HG03139 (cell line): Measurements from ENCODE around the gene DPEP2NB.
A peak's percentile ranks its signal among the peaks of the same experiment; 100 is the strongest.
"Not testable (repeated sequence)": the region's sequence is repeated elsewhere in the genome, so short reads cannot be mapped to it uniquely, and the experiment has no call there.

Experiments
- ATAC-seq: cut with Tn5 transposase; IDR thresholded peaks from one replicate; pipeline ENCODE4 v1.9.1; 2021; ENCODE audit not compliant: unreplicated experiment

DPEP2NB gene, protein sequence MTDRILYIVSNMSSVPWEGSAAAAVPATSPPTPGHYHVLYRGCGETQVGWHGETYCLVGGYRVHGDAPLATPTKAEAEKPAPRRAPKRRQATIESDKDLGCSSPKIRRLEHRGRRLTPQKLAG

DNA sequence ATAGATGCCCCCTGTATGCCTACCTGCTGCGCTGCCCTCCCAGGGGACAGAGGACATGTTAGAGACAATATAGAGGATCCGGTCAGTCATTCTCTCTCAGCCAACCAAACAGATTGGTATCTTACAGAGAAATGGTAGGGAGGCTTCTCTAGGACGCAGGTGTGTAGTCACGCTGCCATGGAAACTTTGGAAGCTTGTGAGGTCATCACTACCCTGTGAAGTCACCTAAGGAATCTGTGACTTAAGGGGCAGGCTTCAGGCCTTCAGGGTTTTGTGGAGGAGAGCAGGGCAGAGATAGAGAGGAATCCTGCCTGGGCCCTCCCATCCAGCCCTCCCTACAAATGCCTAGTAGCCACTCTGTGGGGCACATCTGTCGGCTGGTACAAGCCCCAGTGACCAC lies at the start of gene DPEP2NB:
Gene DPEP2NB (minus strand): TSS at position 231 of the 400 bp plus-strand sequence. CDS start 141 bp downstream, at position 90.
- ATAC-seq, result no peak

DNA sequence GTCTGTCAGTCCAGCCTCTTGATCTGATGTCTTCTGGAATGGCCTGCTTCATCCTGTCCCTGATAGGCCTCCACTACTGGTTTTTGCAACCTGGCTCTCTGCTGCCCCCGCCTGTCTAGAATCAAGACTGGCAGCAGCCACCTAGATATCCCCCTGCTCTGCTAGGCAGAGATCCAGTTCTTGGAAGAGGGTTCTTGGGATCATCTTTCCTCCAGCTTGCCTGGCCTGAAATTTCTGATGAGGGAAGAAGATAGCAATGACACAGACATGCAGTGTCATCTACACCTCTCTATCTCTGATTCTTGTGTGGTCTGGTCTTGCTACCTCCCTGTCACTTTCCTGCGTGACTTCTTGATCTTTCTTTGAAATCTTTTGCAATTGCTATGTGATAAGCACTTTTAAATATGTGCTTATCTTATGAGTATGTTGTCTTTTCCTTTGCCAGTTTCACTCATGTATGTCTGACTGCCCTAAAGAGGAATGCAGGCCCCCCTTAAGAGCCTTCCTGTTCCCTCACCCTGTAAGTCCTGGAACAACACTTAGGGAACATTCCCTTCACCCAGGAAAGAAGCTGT lies 49.2 kb upstream of the DPEP2NB start:
- ATAC-seq, result no peak

DNA sequence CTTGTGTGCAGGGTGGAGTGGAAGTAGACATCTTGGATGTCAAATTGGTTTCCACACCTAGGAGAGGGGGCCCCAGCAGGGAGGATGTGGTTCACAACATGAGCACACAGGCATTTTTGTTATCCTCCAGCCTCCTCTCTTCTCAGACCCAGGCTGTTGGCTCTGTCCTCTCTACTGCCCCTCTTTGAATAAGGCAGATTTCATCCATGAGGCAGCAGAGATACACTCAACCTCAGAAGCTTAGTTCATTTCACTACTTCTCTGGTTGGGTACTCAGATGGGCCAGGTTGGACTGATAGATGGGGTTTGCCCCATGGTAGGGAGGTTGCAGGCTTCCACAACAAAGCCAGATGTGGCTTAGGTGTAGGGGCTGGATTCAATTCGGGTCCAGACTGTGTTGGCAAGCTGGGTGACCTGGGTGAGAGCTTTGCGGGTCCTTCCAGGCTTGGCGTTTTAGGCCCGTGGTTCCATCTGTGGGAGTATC lies 47.2 kb upstream of the DPEP2NB start:
- ATAC-seq, result no peak

DNA sequence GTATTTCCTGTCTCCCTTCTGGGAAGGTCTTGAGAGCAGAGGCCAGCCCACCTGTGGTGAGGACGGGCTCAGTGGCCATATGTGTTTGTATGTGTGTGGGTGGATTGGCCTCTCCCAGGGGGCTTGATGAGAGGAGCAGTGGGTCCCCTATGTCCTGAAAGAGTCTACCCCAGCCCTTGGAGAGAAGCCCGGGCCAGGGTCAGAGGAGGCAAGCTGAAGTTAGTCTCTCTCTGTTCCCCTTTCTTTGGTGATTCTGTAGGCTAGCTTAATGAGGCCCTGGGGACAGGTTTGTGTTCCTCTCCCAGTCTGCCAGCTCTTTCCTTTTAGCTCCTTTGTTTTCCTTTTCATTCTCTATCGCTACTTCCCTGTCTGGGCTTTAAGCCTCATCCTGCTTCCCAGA lies 45.7 kb upstream of the DPEP2NB start:
- no peak for ATAC-seq

DNA sequence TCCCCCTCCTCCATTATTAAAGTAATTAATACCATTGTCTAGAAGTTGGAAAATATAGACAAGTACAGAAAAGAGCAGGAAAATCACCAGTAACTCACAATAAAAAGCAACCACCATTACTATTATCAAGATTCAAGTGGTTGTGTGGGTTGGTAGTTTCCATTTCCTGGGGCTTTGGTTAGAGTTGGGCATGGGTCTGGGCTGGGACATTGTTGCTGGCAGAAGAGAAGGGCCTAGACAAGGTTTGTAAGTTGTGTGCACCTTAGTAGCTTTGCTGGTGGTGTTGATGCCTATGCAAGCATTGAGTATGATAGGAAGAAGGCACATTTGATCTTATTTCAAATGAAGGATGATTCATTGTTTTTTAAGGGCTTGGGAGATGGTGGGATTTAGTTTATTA lies 44.1 kb upstream of the DPEP2NB start:
- no peak for ATAC-seq

DNA sequence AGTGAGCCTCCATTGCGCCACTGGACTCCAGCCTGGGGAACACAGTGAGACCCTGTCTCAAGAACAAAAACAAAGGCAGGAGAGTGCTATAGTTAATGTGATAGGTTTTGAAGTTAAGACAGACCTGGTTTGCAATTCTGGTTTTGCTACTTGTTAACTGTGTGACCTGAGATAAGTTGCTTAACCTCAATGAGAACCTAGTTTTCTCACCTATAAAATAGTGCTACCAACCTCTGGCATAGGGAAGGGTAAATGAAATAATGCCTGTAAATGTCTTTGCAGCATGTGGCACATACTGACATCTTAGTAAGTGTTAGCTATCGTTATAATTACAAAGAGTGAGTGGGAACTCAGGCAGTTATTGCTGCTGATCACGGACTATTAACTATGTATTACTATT lies 39.7 kb upstream of the DPEP2NB start:
- no peak for ATAC-seq

DNA sequence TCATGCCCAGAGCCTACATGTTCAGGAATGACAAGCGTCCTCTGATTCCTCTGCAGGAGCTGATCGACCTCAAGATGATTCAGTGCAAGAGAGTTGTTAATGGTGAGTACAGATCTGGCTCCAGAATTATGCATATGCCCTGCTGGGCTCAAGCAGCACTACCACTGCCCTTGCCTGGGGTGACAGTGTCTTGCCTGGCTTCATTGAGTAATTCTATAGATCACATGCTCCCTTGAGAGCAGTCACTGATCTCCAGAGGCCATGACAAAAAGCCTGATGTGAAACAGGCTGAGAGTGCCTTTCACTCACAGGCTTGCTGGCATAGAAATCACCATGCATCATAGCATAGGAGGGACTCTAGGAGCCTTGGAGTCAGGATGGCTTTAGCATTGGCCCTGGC lies 33.7 kb upstream of the DPEP2NB start:
- no peak for ATAC-seq

DNA sequence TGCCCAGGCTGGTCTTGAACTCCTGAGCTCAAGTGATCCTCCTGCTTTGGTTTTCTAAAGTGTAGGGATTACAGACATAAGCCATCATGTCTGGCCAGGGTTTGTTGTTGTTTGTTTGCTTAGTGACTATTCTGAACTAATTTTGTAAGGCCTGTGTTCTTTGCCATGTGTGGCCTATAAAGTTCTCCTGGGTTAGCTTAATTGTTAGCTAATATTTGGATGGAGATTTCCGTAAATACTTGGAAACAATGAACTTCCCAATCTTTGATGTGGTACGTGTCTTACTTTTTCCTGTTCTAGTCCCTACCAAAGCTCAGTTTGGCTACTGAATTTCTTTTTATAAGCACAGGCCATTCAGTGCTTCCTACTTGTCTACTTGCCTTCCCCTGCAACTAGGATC lies 32.3 kb upstream of the DPEP2NB start:
- ATAC-seq, result no peak

DNA sequence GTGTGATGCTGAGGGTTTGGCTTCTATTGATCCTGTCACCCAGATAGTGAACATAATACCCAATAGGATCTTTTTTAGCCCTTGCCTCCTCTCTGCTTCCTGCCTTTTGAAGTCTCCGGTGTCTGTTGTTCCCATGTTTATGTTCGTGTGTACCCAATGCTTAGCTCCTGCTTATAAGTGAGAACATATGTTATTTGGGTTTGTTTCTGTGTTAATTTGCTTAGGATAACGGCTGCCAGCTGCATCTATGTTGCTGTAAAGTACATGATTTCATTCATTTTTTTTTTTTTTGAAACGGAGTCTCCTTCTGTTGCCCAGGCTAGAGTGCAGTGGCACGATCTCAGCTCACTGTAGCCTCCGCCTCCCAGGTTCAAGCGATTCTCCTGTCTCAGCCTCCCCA lies 30.4 kb upstream of the DPEP2NB start:
- ATAC-seq, result no peak

DNA sequence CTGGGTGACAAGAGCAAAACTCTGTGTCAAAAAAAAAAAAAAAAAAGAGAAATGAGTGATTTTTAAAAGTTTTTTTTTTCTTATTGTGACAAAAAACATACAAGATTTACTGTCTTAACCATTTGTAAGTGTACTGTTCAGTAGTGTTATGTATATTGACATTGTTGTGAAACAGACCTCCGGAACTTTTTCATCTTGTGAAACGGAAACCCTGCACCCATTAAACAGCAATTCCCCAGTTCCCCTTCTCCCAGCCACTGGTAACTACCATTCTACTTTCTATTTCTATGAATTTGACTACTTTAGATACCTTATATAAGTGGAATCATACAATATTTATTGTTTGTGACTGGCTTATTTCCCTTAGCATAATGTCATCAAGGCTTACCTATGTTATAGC lies 26.1 kb upstream of the DPEP2NB start:
- ATAC-seq, result no peak

DNA sequence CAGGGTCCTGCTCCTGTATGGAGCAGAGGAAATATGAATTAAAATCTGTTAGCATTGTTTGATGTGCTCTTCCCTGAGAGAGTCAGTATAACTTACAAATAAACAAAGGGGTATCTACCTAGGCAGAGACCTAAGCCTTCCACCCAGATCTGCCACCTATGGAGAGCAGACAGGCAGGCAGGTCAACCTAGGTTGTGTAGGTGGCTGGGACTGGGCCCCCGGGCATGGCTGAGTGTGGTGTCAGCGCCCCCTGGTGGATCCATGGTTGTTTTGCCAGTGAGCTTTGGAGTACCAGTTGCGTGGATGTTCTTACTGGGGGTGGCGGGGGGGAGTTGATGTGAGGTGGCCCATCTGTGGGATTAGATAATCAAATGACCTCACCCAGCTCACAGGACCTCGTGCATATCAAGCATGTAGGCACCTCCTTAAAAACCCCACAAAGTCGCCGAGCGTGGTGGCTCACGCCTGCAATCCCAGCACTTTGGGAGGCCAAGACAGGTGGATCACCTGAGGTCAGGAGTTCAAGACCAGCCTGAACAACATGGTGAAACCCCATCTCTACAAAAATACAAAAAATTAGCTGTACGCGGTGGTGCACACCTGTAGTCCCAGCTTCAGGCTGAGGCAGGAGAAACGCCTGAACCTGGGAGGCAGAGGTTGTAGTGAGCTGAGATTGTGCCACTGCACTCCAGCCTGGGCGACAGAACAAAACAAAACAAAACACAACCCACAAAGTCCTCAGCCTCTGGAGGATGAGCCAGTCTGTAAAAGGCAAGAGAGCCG lies 25.0 kb upstream of the DPEP2NB start:
- peak; percentile 52 for ATAC-seq

DNA sequence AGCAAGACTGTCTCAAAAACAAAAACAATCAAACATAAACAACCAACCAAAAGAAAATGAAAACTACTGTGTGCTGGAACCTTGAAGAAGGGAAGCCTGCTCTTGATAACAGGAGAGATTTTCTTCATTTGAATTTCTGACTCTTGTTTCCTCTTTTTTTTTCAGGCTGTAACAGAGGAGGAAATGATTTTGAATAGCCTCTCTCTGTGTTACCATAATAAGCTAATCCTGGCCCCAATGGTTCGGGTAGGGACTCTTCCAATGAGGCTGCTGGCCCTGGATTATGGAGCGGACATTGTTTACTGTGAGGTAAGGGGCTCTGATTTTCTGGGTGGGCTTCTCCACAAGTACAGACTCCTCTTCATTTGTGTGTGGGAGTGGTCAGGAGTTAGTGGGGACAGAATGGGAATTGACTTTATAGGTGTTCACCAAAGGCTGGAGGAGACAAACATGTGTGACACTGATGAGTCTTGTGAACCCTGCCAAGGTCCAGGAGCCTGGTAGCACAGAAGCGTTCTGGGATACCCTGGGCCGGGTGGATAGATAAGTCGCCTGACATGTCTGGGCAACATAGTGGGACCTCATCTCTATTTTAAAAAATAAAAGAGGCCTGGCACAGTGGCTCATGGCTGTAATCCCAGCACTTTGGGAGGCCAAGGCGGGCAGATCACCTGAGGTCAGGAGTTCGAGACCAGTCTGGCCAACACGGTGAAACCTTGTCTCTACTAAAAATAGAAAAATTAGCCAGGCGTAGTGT lies 22.3 kb upstream of the DPEP2NB start:
- ATAC-seq, result no peak

DNA sequence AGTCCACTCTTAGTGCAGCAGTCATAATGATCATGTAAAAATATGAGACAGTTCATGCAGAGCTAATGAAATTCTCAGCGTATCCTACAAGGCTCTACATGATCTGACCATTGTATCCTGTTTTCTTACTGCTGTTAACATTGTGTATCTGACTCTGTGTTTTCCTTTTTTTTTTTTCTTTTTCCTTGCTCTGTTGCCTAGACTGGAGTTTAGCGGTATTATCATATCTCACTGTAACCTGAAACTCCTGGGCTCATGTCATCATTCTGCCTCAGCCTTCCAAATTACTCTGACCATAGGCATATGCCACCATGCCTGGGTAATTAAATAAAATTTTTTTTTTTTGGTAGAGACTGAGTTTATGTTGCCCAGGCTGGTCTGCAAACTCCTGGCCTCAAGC lies 19.5 kb upstream of the DPEP2NB start:
- no peak for ATAC-seq

DNA sequence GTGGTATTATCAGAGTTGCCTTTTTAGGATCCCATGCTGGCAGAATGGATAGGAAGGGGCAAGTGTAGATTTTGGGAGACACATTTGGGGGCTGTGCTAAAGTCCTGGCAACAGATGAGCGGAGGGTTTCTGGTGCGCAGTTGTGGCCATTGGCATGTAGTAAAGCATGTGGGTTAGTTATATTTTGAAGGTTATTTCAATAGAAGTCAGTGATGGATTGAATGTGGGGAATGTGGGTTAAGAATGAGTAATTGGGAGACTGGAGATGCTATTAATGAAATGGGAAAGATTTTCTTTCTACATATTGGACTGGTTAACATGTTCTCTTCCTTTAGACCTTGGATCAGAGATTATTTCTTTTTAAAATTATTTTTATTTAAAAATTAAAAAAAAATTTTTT lies 17.4 kb upstream of the DPEP2NB start:
- no peak for ATAC-seq

DNA sequence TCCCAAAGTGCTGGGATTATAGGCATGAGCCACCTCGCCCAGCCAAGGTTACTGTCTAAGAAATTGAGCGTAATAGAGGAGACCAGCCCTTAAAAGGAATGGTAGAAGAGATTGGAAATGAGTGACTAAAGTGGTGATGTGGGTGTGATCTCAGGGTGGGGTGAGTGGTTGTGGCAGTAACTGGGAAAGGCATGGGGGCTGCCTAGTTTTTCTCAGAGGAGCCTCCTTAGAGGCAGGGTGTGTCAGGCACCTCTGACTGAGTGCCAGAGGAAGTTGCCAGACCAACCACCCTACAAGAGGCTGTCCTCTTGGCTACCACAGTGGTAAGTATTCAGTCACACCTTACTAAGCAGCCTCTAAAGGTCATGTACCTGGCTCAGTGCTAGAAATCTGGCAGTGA lies 16.2 kb upstream of the DPEP2NB start:
- ATAC-seq, result no peak

DNA sequence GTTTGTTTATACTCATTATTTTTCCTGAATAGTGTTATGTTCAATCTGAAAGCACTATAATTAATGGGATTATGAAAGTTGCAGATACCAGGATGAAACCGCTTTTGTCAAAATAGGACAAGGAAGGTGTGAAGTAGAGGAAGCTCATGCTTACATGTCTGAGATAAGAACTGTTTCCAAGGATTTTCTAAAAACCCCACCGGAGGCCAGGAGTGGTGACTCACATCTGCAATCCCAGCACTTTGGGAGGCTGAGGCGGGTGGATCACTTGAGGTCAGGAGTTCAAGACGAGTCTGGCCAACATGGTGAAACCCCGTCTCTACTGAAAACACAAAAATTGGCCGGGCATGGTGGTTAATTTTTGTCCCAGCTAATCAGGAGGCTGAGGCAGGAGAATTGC lies 14.4 kb upstream of the DPEP2NB start:
- ATAC-seq, result not testable (repeated sequence)

DNA sequence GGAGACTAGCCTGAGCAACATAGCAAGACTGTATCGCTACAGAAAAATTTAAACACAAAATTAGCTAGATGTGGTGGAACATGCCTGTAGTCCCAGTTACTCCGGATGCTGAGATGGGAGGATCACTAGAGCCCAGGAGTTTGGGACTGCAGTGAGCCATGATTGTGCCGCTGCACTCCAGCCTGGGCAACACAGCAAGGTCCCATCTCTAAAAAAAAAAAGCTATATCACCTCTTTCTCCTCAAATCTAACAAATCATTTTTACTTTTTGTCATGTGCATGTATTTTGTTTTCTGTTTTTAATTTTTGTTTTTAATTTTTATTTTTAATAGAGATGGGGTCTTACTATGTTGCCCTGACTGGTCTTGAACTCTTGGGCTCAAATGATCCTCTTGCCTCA lies 13.3 kb upstream of the DPEP2NB start:
- no peak for ATAC-seq

DNA sequence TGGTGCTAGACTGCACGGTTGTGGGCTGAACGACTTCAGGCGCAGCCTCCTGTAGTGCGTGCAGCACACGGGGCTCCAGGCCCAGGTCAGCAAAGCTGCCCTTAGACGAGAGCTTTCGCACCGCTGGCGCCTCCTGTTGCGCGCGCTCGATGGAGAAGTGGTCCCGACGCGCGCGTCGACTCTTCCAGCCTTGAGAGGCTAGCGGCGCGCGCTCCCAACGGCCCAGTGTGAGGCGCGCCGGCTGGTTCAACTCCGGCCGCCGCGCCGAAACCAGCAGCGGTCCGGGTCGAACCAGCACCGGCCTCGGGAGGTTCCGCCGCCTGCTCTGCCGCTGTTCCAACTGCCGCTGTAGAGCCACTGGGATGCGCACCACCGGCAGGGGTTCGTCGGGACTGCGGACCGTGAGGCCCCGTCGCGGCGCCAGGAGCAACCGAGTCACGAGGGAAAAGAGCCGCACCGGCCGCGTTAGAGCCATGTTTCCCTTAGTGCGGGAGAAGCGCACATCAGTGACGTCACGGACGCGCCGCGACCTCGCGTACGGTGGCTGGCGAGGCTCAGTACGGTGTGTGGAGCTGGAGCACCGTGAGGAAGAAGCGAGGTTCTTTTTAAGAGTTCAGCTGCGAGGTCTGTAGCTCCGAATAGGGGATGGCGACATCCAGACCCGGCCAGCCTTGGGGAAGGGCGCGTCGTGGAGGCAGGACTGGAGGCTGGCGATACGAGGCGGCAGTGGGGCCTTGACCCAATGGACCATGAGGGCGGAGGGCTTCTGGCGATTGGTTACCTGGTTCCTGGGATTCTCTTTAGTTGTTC lies 7.2 kb upstream of the DPEP2NB start, which contains the start of the genes DDX28 and DUS2:
Gene DDX28 (minus strand): TSS at position 505 of the 810 bp plus-strand sequence. CDS start 30 bp downstream, at position 475.
Gene DUS2 (plus strand): TSS at position 557 of the 810 bp plus-strand sequence. CDS start 14,740 bp downstream, outside the sequence.
- ATAC-seq, result peak; percentile 66

DNA sequence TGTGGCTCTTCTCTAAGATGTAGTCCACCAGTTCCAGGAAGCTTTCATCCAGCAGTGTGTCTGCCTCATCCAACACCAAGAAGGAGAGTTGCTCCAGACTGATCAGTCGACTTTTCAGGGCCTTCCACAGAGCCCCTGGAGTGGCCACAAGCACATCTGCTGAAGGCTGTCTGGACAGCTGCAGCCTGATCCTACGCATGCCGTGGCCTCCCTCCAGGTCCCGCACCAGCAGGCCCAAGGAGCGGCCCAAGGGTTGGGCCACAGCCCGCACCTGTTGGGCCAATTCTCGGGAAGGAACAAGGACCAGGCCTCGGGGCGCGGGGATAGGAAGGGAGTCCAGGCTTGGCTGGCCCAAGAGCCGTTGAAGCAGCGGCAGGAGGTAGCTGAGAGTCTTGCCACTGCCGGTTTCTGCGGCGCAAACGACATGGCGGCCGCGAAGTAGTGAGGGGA lies 6.6 kb upstream of the DPEP2NB start:
- no peak for ATAC-seq

DNA sequence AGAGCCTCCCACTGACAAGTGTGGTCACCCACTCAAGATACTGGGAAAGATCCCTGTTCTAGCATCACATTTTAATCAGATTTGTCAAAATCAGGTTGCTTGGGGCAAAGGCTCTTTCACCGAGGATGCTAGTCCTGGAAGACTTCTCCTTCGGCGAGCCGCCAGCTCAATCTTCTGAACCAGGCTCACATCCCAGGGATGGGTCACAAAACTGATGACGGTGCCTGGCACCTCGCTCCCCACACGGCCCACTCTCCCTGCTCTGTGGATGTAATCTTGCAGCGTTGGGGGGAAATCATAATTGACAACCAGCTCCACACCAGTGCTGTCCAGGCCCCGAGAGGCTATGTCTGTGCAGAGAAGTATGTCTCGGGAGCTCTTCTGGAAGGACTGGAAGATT lies 5.8 kb upstream of the DPEP2NB start:
- no peak for ATAC-seq
